Liver (tissue), 3 donors: ENCODE data around the gene CELF3.

ENCODE experiments used
- FOXA2 ChIP-seq: IDR thresholded peaks from 2 replicates; pipeline ENCODE4 v1.6.1; 2016; ENCODE audit warnings: antibody characterized with exemption
- SP1 ChIP-seq: IDR thresholded peaks from 2 replicates; pipeline ENCODE4 v1.6.1; 2018; ENCODE audit warnings: antibody characterized with exemption, mild to moderate bottlenecking
- TAF1 ChIP-seq: conservative IDR thresholded peaks from 2 replicates; pipeline ENCODE4 v1.6.1; 2016; ENCODE audit warnings: antibody characterized with exemption, mild to moderate bottlenecking
- TF ChIP-seq, protein P1 (sequence below): fragments of 150-350 bp; IDR thresholded peaks from 2 replicates; pipeline ENCODE4 v1.5.1; 2017; ENCODE audit warnings: improper control_type of control experiment, low read depth, low read length; ENCODE audit not compliant: missing input control
- TF ChIP-seq, protein P2 (sequence below): IDR thresholded peaks from 2 replicates; pipeline ENCODE4 v1.6.1; 2016; ENCODE audit warnings: antibody characterized with exemption
- donor health status: healthy.
- donor health status: healthy.

DNA sequence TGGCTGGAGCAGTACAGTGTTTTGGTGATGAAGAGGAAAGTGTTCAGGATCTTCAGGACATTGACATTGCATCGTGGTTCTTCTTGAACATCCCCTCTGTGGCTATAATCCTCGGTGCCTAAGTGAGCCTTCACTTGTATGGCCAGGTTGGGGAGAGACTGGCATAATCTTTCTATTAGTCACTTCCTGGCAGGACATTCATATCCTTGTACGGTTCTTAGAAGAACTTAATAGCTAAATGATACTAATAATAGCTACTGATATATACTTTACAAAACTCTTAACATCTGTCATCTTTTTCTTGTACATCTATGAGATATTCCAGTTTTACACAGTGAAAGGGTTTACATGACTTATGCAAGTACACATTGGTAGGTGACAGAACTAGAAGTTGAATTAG lies 35.8 kb downstream of the CELF3 start:
- TF ChIP-seq, protein P1, sequence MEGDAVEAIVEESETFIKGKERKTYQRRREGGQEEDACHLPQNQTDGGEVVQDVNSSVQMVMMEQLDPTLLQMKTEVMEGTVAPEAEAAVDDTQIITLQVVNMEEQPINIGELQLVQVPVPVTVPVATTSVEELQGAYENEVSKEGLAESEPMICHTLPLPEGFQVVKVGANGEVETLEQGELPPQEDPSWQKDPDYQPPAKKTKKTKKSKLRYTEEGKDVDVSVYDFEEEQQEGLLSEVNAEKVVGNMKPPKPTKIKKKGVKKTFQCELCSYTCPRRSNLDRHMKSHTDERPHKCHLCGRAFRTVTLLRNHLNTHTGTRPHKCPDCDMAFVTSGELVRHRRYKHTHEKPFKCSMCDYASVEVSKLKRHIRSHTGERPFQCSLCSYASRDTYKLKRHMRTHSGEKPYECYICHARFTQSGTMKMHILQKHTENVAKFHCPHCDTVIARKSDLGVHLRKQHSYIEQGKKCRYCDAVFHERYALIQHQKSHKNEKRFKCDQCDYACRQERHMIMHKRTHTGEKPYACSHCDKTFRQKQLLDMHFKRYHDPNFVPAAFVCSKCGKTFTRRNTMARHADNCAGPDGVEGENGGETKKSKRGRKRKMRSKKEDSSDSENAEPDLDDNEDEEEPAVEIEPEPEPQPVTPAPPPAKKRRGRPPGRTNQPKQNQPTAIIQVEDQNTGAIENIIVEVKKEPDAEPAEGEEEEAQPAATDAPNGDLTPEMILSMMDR, result no peak
- no peak for TF ChIP-seq TAF1
- TF ChIP-seq, protein P2, sequence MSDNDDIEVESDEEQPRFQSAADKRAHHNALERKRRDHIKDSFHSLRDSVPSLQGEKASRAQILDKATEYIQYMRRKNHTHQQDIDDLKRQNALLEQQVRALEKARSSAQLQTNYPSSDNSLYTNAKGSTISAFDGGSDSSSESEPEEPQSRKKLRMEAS, result no peak
- no peak for TF ChIP-seq SP1
- TF ChIP-seq FOXA2, result no peak
